Liver (tissue), 3 donors: ENCODE data around the gene LNX2.

ENCODE experiments used
- EGR1 ChIP-seq, 2 donors: IDR thresholded peaks; 2 replicates each; pipeline ENCODE4 v1.6.1; 2016 to 2018; ENCODE audit warnings: antibody characterized with exemption in 2 of 2, low read depth in 2 of 2
- GABPA ChIP-seq, 2 donors: IDR thresholded peaks in 1 of 2; conservative IDR thresholded peaks in 1 of 2; 2 replicates each; pipeline ENCODE4 v1.6.1; 2016; ENCODE audit warnings: antibody characterized with exemption in 2 of 2, mild to moderate bottlenecking in 1 of 2, moderate library complexity in 1 of 2
- JUND ChIP-seq, 2 donors: IDR thresholded peaks; 2 replicates each; pipeline ENCODE4 v1.6.1; 2016; ENCODE audit warnings: antibody characterized with exemption in 2 of 2
- SP1 ChIP-seq: IDR thresholded peaks from 2 replicates; pipeline ENCODE4 v1.6.1; 2018; ENCODE audit warnings: antibody characterized with exemption, mild to moderate bottlenecking
- TAF1 ChIP-seq: conservative IDR thresholded peaks from 2 replicates; pipeline ENCODE4 v1.6.1; 2016; ENCODE audit warnings: antibody characterized with exemption, mild to moderate bottlenecking
- YY1 ChIP-seq: IDR thresholded peaks from 2 replicates; pipeline ENCODE4 v1.6.1; 2016; ENCODE audit warnings: antibody characterized with exemption, mild to moderate bottlenecking
- TF ChIP-seq, protein P1 (sequence below): fragments of 150-350 bp; IDR thresholded peaks from 2 replicates; pipeline ENCODE4 v1.5.1; 2017; ENCODE audit warnings: improper control_type of control experiment, low read depth, low read length; ENCODE audit not compliant: missing input control
- TF ChIP-seq, protein P2 (sequence below): IDR thresholded peaks from 2 replicates; pipeline ENCODE4 v1.6.1; 2016; ENCODE audit warnings: antibody characterized with exemption
- TF ChIP-seq, protein P3 (sequence below): IDR thresholded peaks from 2 replicates; pipeline ENCODE4 v1.6.1; 2016; ENCODE audit warnings: antibody characterized with exemption, mild to moderate bottlenecking
- TF ChIP-seq, protein P4 (sequence below): IDR thresholded peaks from 2 replicates; pipeline ENCODE4 v1.6.1; 2016; ENCODE audit warnings: antibody characterized with exemption
- TF ChIP-seq, protein P5 (sequence below): IDR thresholded peaks from 2 replicates; pipeline ENCODE4 v1.6.1; 2016; ENCODE audit warnings: antibody characterized with exemption
- donor health status: healthy.
- donor health status: healthy.

DNA sequence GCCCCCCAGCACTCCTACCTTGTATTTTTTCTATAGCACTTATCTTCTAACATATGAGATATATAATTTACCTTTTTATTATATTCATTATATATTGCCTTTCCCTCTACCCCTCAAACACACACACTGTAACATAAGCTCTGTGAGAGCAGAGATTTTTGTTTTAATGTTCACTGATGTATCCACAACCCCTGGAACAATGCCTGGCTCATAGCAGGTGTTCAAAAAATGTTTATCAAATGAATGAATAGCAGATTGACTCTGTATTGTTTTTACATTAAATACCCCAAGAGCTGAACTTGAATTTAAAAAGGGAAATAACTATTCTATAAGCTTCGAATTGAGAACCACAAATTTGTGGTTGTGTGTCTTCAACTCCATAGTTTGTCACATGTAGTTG lies 12.3 kb upstream of the LNX2 start:
- TF ChIP-seq, protein P1, sequence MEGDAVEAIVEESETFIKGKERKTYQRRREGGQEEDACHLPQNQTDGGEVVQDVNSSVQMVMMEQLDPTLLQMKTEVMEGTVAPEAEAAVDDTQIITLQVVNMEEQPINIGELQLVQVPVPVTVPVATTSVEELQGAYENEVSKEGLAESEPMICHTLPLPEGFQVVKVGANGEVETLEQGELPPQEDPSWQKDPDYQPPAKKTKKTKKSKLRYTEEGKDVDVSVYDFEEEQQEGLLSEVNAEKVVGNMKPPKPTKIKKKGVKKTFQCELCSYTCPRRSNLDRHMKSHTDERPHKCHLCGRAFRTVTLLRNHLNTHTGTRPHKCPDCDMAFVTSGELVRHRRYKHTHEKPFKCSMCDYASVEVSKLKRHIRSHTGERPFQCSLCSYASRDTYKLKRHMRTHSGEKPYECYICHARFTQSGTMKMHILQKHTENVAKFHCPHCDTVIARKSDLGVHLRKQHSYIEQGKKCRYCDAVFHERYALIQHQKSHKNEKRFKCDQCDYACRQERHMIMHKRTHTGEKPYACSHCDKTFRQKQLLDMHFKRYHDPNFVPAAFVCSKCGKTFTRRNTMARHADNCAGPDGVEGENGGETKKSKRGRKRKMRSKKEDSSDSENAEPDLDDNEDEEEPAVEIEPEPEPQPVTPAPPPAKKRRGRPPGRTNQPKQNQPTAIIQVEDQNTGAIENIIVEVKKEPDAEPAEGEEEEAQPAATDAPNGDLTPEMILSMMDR: no peak
- TF ChIP-seq GABPA (IDR thresholded peaks at IDR 0.05 in 1 of 2, conservative IDR thresholded peaks at IDR 0.05 in 1 of 2) (no peak), TAF1 (no peak), YY1 (no peak), EGR1 (IDR thresholded peaks at IDR 0.05; ENCODE audit: low read depth in 2 of 2) (no peak), SP1 (no peak), JUND (IDR thresholded peaks at IDR 0.05) (no peak)
- TF ChIP-seq, protein P2, sequence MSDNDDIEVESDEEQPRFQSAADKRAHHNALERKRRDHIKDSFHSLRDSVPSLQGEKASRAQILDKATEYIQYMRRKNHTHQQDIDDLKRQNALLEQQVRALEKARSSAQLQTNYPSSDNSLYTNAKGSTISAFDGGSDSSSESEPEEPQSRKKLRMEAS: no peak
- TF ChIP-seq, protein P3, sequence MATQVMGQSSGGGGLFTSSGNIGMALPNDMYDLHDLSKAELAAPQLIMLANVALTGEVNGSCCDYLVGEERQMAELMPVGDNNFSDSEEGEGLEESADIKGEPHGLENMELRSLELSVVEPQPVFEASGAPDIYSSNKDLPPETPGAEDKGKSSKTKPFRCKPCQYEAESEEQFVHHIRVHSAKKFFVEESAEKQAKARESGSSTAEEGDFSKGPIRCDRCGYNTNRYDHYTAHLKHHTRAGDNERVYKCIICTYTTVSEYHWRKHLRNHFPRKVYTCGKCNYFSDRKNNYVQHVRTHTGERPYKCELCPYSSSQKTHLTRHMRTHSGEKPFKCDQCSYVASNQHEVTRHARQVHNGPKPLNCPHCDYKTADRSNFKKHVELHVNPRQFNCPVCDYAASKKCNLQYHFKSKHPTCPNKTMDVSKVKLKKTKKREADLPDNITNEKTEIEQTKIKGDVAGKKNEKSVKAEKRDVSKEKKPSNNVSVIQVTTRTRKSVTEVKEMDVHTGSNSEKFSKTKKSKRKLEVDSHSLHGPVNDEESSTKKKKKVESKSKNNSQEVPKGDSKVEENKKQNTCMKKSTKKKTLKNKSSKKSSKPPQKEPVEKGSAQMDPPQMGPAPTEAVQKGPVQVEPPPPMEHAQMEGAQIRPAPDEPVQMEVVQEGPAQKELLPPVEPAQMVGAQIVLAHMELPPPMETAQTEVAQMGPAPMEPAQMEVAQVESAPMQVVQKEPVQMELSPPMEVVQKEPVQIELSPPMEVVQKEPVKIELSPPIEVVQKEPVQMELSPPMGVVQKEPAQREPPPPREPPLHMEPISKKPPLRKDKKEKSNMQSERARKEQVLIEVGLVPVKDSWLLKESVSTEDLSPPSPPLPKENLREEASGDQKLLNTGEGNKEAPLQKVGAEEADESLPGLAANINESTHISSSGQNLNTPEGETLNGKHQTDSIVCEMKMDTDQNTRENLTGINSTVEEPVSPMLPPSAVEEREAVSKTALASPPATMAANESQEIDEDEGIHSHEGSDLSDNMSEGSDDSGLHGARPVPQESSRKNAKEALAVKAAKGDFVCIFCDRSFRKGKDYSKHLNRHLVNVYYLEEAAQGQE: no peak
- TF ChIP-seq, protein P4, sequence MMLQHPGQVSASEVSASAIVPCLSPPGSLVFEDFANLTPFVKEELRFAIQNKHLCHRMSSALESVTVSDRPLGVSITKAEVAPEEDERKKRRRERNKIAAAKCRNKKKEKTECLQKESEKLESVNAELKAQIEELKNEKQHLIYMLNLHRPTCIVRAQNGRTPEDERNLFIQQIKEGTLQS: no peak
- TF ChIP-seq, protein P5, sequence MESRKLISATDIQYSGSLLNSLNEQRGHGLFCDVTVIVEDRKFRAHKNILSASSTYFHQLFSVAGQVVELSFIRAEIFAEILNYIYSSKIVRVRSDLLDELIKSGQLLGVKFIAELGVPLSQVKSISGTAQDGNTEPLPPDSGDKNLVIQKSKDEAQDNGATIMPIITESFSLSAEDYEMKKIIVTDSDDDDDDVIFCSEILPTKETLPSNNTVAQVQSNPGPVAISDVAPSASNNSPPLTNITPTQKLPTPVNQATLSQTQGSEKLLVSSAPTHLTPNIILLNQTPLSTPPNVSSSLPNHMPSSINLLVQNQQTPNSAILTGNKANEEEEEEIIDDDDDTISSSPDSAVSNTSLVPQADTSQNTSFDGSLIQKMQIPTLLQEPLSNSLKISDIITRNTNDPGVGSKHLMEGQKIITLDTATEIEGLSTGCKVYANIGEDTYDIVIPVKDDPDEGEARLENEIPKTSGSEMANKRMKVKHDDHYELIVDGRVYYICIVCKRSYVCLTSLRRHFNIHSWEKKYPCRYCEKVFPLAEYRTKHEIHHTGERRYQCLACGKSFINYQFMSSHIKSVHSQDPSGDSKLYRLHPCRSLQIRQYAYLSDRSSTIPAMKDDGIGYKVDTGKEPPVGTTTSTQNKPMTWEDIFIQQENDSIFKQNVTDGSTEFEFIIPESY: no peak
